SK-N-SH (cell line): Measurements from ENCODE around the gene MUSK. TPM values are rescaled to one million over a fixed set of nuclear protein-coding genes. Genes with fewer than 3 reads are reported as not detected.

ENCODE experiments used
- CTCF ChIA-PET: fragments of 300-600, 350-600 bp; formaldehyde crosslinking; extraction: SDS; loops from one replicate; lab custom pipeline; 2021; lab: Yijun Ruan, JAX
- POLR2A ChIA-PET: fragments of 350-600 bp; sonication (Branson Sonifier 250); formaldehyde crosslinking; extraction: SDS; loops from one replicate; lab custom pipeline; 2020; ENCODE audit warnings: antibody characterized with exemption, inconsistent platforms; lab: Yijun Ruan, JAX
- DNase-seq: peaks from one replicate; pipeline ENCODE4 v3.0.0; 2012
- H2AFZ ChIP-seq: fragments of 200-600 bp; sonication (generic); 2 replicates; pipeline ENCODE4 v1.8.1; 2016; ENCODE audit warnings: antibody characterized with exemption, mild to moderate bottlenecking, low read depth
- H3F3A ChIP-seq: fragments of 200-600 bp; sonication (generic); replicated peaks from 2 replicates; pipeline ENCODE3; 2016; ENCODE audit warnings: antibody characterized with exemption, mild to moderate bottlenecking; ENCODE audit not compliant: insufficient read depth
- H3K27ac ChIP-seq, 2 experiments: fragments of 200-500 bp in 1 of 2; fragments of 200-600 bp in 1 of 2; sonication (Bioruptor generic) in 1 of 2; sonication (generic), shearing (Covaris generic) in 1 of 2; 2 replicates each; pipeline versions ENCODE4 v1.5.1 to v1.6.1; 2014 to 2016; ENCODE audit warnings: low read depth in 2 of 2, inconsistent platforms in 1 of 2, low read length in 1 of 2, mild to moderate bottlenecking in 1 of 2, mixed read lengths in 1 of 2
- H3K27me3 ChIP-seq: fragments of 200-600 bp; sonication (generic), shearing (Covaris generic); 2 replicates; pipeline ENCODE4 v1.6.1; 2016; ENCODE audit warnings: mixed run types; ENCODE audit not compliant: insufficient read depth
- H3K36me3 ChIP-seq, 2 experiments: fragments of 200-500 bp in 1 of 2; fragments of 200-600 bp in 1 of 2; sonication (Bioruptor generic) in 1 of 2; sonication (generic) in 1 of 2; replicated peaks in 1 of 2; 2 replicates each; pipeline versions ENCODE3 to v1.5.1; 2014 to 2016; ENCODE audit warnings: low read length in 1 of 2, mild to moderate bottlenecking in 1 of 2; ENCODE audit not compliant: insufficient read depth in 2 of 2, control insufficient read depth in 1 of 2
- H3K4me1 ChIP-seq, 2 experiments: fragments of 200-500 bp in 1 of 2; fragments of 200-600 bp in 1 of 2; sonication (Bioruptor generic) in 1 of 2; sonication (generic), shearing (Covaris generic) in 1 of 2; 2 replicates each; pipeline versions ENCODE4 v1.5.1 to v1.6.1; 2014 to 2016; ENCODE audit warnings: low read depth in 1 of 2, low read length in 1 of 2, mixed run types in 1 of 2; ENCODE audit not compliant: insufficient read depth in 2 of 2, control insufficient read depth in 1 of 2
- H3K4me2 ChIP-seq: fragments of 200-600 bp; sonication (generic), shearing (Covaris generic); 2 replicates; pipeline ENCODE4 v1.6.1; 2017; ENCODE audit warnings: mixed run types
- H3K4me3 ChIP-seq, 2 experiments: fragments of 200-500 bp in 1 of 2; fragments of 200-600 bp in 1 of 2; sonication (Bioruptor generic) in 1 of 2; sonication (generic), shearing (Covaris generic) in 1 of 2; 2 replicates each; pipeline versions ENCODE4 v1.5.1 to v1.8.1; 2014 to 2016; ENCODE audit warnings: low read depth in 2 of 2, inconsistent platforms in 1 of 2, low read length in 1 of 2, mild to moderate bottlenecking in 1 of 2, mixed read lengths in 1 of 2, moderate library complexity in 1 of 2
- H3K79me2 ChIP-seq: fragments of 200-600 bp; sonication (generic); 2 replicates; pipeline ENCODE4 v1.8.1; 2017; ENCODE audit warnings: mild to moderate bottlenecking; ENCODE audit not compliant: insufficient read depth
- H3K9ac ChIP-seq: fragments of 200-600 bp; sonication (generic); 2 replicates; pipeline ENCODE4 v1.6.1; 2017; ENCODE audit warnings: mixed run types
- H3K9me2 ChIP-seq: fragments of 200-600 bp; sonication (generic); 2 replicates; pipeline ENCODE4 v1.6.1; 2017; ENCODE audit warnings: mixed run types
- H3K9me3 ChIP-seq: fragments of 200-600 bp; sonication (generic); 2 replicates; pipeline ENCODE4 v1.6.1; 2017; ENCODE audit warnings: mixed run types, mild to moderate bottlenecking, moderate library complexity
- H4K20me1 ChIP-seq: fragments of 200-600 bp; sonication (generic); 2 replicates; pipeline ENCODE4 v1.6.1; 2017; ENCODE audit warnings: mild to moderate bottlenecking, mixed run types; ENCODE audit not compliant: insufficient read depth
- CTCF ChIP-seq: fragments of 200-600 bp; sonication (generic); IDR thresholded peaks from 2 replicates; pipeline ENCODE4 v1.6.1; 2017; ENCODE audit warnings: antibody characterized with exemption, mild to moderate bottlenecking, moderate library complexity
- EP300 ChIP-seq, 2 experiments: IDR thresholded peaks; 2 replicates each; pipeline versions ENCODE4 v1.4.0 to v1.6.1; 2012; ENCODE audit warnings: borderline replicate concordance in 1 of 2, low read depth in 1 of 2, low read length in 1 of 2
- EZH2phosphoT487 ChIP-seq: fragments of 200-600 bp; sonication (generic); IDR thresholded peaks from 2 replicates; pipeline ENCODE4 v1.6.1; 2017; ENCODE audit warnings: low read depth, mixed run types, mild to moderate bottlenecking, antibody characterized with exemption, moderate library complexity, borderline replicate concordance
- FOXM1 ChIP-seq: IDR thresholded peaks from 2 replicates; pipeline ENCODE4 v1.4.0; 2012; ENCODE audit warnings: low read depth, mild to moderate bottlenecking
- GATA2 ChIP-seq: sonication (generic); formaldehyde crosslinking; IDR thresholded peaks from 2 replicates; pipeline ENCODE4 v1.5.0; 2020; ENCODE audit warnings: mild to moderate bottlenecking, missing genetic modification reagents
- MAX ChIP-seq: IDR thresholded peaks from 2 replicates; pipeline ENCODE4 v1.4.0; 2012; ENCODE audit warnings: low read depth
- MXI1 ChIP-seq: IDR thresholded peaks from 2 replicates; pipeline ENCODE4 v1.6.1; 2012; ENCODE audit warnings: mild to moderate bottlenecking, low read depth, low read length, improper control_type of control experiment
- NFIC ChIP-seq: IDR thresholded peaks from 2 replicates; pipeline ENCODE4 v1.4.0; 2012; ENCODE audit warnings: borderline replicate concordance
- RFX5 ChIP-seq: IDR thresholded peaks from 2 replicates; pipeline ENCODE4 v1.6.1; 2012; ENCODE audit warnings: mild to moderate bottlenecking, improper control_type of control experiment, low read length
- RXRA ChIP-seq: IDR thresholded peaks from 2 replicates; pipeline ENCODE4 v1.4.0; 2012; ENCODE audit warnings: low read depth, mild to moderate bottlenecking, borderline replicate concordance
- SIN3A ChIP-seq: IDR thresholded peaks from 2 replicates; pipeline ENCODE4 v1.6.1; 2012; ENCODE audit warnings: low read depth, mild to moderate bottlenecking, low read length, moderate library complexity, borderline replicate concordance
- SMC3 ChIP-seq: IDR thresholded peaks from 2 replicates; pipeline ENCODE4 v1.6.1; 2012; ENCODE audit warnings: low read depth, low read length, improper control_type of control experiment
- TAF1 ChIP-seq: IDR thresholded peaks from 2 replicates; pipeline ENCODE4 v1.6.1; 2012; ENCODE audit warnings: low read depth, mild to moderate bottlenecking, low read length, moderate library complexity, borderline replicate concordance
- TEAD4 ChIP-seq: IDR thresholded peaks from 2 replicates; pipeline ENCODE4 v1.4.0; 2012; ENCODE audit warnings: mild to moderate bottlenecking, borderline replicate concordance; ENCODE audit not compliant: insufficient read depth
- USF1 ChIP-seq: IDR thresholded peaks from 2 replicates; pipeline ENCODE4 v1.4.0; 2012; ENCODE audit warnings: low read depth, borderline replicate concordance
- USF2 ChIP-seq: fragments of 150-350 bp; IDR thresholded peaks from 2 replicates; pipeline ENCODE4 v1.6.1; 2017; ENCODE audit warnings: antibody characterized with exemption, low read length, low read depth, borderline replicate concordance
- WGBS: methylation state at CpG from one replicate; pipeline ENCODE4 v1.1.6; 2017; ENCODE audit warnings: low lambda C conversion rate; 5-methylcytosine and 5-hydroxymethylcytosine counted together
- polyA plus RNA-seq, 3 experiments: library from polyadenylated mRNA; depleted of rRNA; stranded (reverse); fragments of >200 nt; gene quantifications; 2 replicates each; pipeline ENCODE4 v1.2.3, GENCODE V29; 2012

MUSK gene
- polyA plus RNA-seq, 1 of the 3 experiments (the other 2 are of a cell fraction) = not detected

- Histone ChIP-seq H3K9me2 (no peaks in the 10 kb centered on the region), H3K4me3 (no peak overlapping the region), H3K4me1 (no peaks in the 10 kb centered on the region; a peak in 1 of 4 replicates), H3K27ac (no peak overlapping the region), H3F3A (no peaks in the 10 kb centered on the region), H3K9me3 (no peaks in the 10 kb centered on the region; the same call in 1 of the 2 replicates), H3K4me2 (no peak overlapping the region), H4K20me1 (no peaks in the 10 kb centered on the region), H2AFZ (no peak overlapping the region), H3K79me2 (no peaks in the 10 kb centered on the region), H3K27me3 (no peaks in the 10 kb centered on the region), H3K9ac (no peak overlapping the region), H3K36me3 (no peaks in the 10 kb centered on the region)
- 93% methylated on average over 3 of the region's 3 CpGs for WGBS
- no peak for DNase-seq
- CTCF ChIA-PET = no interaction called here
- POLR2A ChIA-PET = no interaction called here
- TF ChIP-seq SIN3A (no peak), NFIC (no peak), MAX (no peak), SMC3 (no peak), TEAD4 (no peak), USF1 (no peak), MXI1 (no peak), FOXM1 (no peak), USF2 (no peak), RXRA (no peak), EP300 (IDR thresholded peaks at IDR 0.05; ENCODE audit: borderline replicate concordance in 1 of 2, low read depth in 1 of 2, low read length in 1 of 2) (no peak), TAF1 (no peak), RFX5 (no peak), EZH2phosphoT487 (no peak), GATA2 (CRISPR knock-in tag) (no peak), CTCF (no peak)
Measured at GRCh38 chr9:110809038-110809595, 140.5 kb downstream of the MUSK start.
